Hepatocyte (in vitro differentiated cells): Measurements from ENCODE around the gene OR6K3. TPM values are rescaled to one million over a fixed set of nuclear protein-coding genes. Genes with fewer than 3 reads are reported as not detected.

Experiments used
- DNase-seq: peaks from one replicate; pipeline ENCODE4 v3.0.0-alpha.2; 2016; ENCODE audit warnings: low spot score
- H2AFZ ChIP-seq: fragments of 200-600 bp; sonication (generic); 2 replicates; pipeline ENCODE4 v1.6.0; 2016; ENCODE audit warnings: antibody characterized with exemption, mild to moderate bottlenecking
- H3K27ac ChIP-seq: fragments of 200-600 bp; sonication (generic); 2 replicates; pipeline ENCODE4 v1.5.1; 2016; ENCODE audit warnings: mild to moderate bottlenecking
- H3K27me3 ChIP-seq: fragments of 200-600 bp; sonication (generic); 2 replicates; pipeline ENCODE4 v1.6.1; 2016
- H3K36me3 ChIP-seq: fragments of 200-600 bp; sonication (generic); replicated peaks from 2 replicates; pipeline ENCODE4 v1.5.1; 2016; ENCODE audit warnings: low read depth; ENCODE audit not compliant: insufficient read depth
- H3K4me1 ChIP-seq: fragments of 200-600 bp; sonication (generic); 2 replicates; pipeline ENCODE4 v1.5.1; 2016; ENCODE audit warnings: mild to moderate bottlenecking, moderate library complexity; ENCODE audit not compliant: insufficient read depth
- H3K4me2 ChIP-seq: fragments of 200-600 bp; sonication (generic); 2 replicates; pipeline ENCODE4 v1.6.0; 2016
- H3K4me3 ChIP-seq: fragments of 200-600 bp; sonication (generic); 2 replicates; pipeline ENCODE4 v1.5.1; 2016; ENCODE audit warnings: mild to moderate bottlenecking
- H3K79me2 ChIP-seq: fragments of 200-600 bp; sonication (generic); 2 replicates; pipeline ENCODE4 v1.6.0; 2017; ENCODE audit warnings: mild to moderate bottlenecking
- H3K9me2 ChIP-seq: fragments of 200-600 bp; sonication (generic); replicated peaks from 2 replicates; pipeline ENCODE4 v1.6.0; 2017; ENCODE audit warnings: mild to moderate bottlenecking; ENCODE audit not compliant: insufficient read depth
- H3K9me3 ChIP-seq: fragments of 200-600 bp; sonication (generic); 2 replicates; pipeline ENCODE4 v1.5.1; 2016; ENCODE audit warnings: low read depth, mild to moderate bottlenecking
- H4K20me1 ChIP-seq: fragments of 200-600 bp; sonication (generic); 2 replicates; pipeline ENCODE4 v1.6.0; 2016; ENCODE audit warnings: mild to moderate bottlenecking; ENCODE audit not compliant: insufficient read depth, poor library complexity, severe bottlenecking
- EZH2 ChIP-seq: fragments of 200-600 bp; sonication (generic); IDR thresholded peaks from 2 replicates; pipeline ENCODE4 v1.6.1; 2016; ENCODE audit warnings: antibody characterized with exemption, mild to moderate bottlenecking, borderline replicate concordance
- EZH2phosphoT487 ChIP-seq: fragments of 200-600 bp; sonication (generic); IDR thresholded peaks from one replicate; pipeline ENCODE4 v1.6.1; 2018; ENCODE audit warnings: antibody characterized with exemption, mild to moderate bottlenecking, low read depth, moderate library complexity; ENCODE audit not compliant: unreplicated experiment, severe bottlenecking
- WGBS: methylation state at CpG from one replicate; pipeline ENCODE4 v1.1.6; 2016; ENCODE audit warnings: low lambda C conversion rate; ENCODE audit errors: missing lambda C conversion rate; 5-methylcytosine and 5-hydroxymethylcytosine counted together
- polyA plus RNA-seq: library from polyadenylated mRNA; unstranded; fragments of >200 nt; fragmentation: Nextera tagmentation; extraction: Ambion mirVana; gene quantifications from 2 replicates; pipeline ENCODE4 v1.2.1, GENCODE V29; 2016
- total RNA-seq: library from RNA; depleted of rRNA; stranded (reverse); fragments of >200 nt; gene quantifications from 2 replicates; pipeline ENCODE4 v1.2.3, GENCODE V29; 2014
- TF ChIP-seq, protein P1 (sequence below): fragments of 200-600 bp; sonication (generic); IDR thresholded peaks from 2 replicates; pipeline ENCODE4 v1.5.1; 2016; ENCODE audit warnings: antibody characterized with exemption, mild to moderate bottlenecking; ENCODE audit not compliant: poor library complexity

The OR6K3 gene
- total and polyA plus RNA-seq, 2 experiments from 2014 or later = not detected

DNA sequence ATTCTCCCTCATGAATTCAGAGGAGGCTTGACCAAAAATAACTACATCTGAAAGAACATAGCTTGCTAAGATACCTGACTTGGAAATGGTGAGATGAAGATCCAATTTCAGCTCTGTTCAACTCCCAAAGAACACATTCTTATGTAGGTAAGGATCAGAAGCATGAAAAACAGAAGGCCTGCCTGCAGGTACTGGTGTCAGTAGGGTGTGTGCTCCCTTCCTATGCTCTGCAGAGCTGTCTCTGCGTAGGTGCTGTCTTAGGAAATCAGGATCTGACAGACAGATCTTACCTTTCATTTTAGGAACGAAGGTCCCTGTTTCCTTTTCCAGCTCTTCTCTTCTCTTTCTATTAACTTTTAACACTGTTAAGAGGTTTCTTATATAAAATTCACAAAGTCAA, 14.4 kb downstream of the OR6K3 start:
- no peak for DNase-seq
- H3K4me2 ChIP-seq = no peak overlapping the region
- no peaks in the 10 kb centered on the region for H3K27me3 ChIP-seq
- 70% methylated on average over 2 of the region's 2 CpGs for WGBS
- no peaks in the 10 kb centered on the region for H3K9me2 ChIP-seq
- H4K20me1 ChIP-seq = no peaks in the 10 kb centered on the region
- H3K79me2 ChIP-seq = no peaks in the 10 kb centered on the region
- no peak overlapping the region for H2AFZ ChIP-seq
- H3K36me3 ChIP-seq = no peaks in the 10 kb centered on the region
- H3K4me1 ChIP-seq = no peaks in the 10 kb centered on the region
- TF ChIP-seq EZH2 = no peak
- TF ChIP-seq, protein P1, sequence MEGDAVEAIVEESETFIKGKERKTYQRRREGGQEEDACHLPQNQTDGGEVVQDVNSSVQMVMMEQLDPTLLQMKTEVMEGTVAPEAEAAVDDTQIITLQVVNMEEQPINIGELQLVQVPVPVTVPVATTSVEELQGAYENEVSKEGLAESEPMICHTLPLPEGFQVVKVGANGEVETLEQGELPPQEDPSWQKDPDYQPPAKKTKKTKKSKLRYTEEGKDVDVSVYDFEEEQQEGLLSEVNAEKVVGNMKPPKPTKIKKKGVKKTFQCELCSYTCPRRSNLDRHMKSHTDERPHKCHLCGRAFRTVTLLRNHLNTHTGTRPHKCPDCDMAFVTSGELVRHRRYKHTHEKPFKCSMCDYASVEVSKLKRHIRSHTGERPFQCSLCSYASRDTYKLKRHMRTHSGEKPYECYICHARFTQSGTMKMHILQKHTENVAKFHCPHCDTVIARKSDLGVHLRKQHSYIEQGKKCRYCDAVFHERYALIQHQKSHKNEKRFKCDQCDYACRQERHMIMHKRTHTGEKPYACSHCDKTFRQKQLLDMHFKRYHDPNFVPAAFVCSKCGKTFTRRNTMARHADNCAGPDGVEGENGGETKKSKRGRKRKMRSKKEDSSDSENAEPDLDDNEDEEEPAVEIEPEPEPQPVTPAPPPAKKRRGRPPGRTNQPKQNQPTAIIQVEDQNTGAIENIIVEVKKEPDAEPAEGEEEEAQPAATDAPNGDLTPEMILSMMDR = no peak
- no peak for TF ChIP-seq EZH2phosphoT487
- no peaks in the 10 kb centered on the region for H3K9me3 ChIP-seq
- no peak overlapping the region for H3K27ac ChIP-seq
- no peak overlapping the region for H3K4me3 ChIP-seq

DNA sequence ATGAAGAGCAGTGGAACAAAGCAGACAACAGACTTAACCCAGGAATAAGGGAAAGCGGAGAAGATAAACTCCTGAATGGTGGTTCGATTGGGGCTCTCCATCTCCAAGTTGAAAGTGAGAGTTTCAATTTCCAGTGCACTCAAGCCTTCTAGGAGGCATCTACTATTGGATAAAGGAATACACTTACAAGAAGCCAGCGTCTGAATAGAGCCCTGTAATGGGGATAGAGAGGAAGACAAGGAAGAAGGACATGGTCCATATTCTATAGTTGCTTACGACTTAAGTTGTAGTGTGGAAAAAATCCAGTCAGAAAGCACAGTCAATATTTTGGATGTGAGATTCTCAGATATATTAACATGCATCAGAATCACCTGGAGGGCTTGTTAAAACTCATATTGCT, 20.0 kb downstream of the OR6K3 start, which contains the start of gene OR6K2:
OR6K2 (minus strand) TSS at position 101 of the 400 bp plus-strand sequence; CDS start at position 101, 0 bp downstream.
- Histone ChIP-seq H3K9me3 (no peaks in the 10 kb centered on the region), H2AFZ (no peak within 1 kb of the TSS), H3K27ac (no peak within 1 kb of the TSS), H3K4me2 (no peak within 1 kb of the TSS), H3K36me3 (no peaks in the 10 kb centered on the region), H3K4me3 (no peak within 1 kb of the TSS), H3K27me3 (no peaks in the 10 kb centered on the region), H3K9me2 (no peaks in the 10 kb centered on the region), H4K20me1 (no peaks in the 10 kb centered on the region), H3K4me1 (no peaks in the 10 kb centered on the region), H3K79me2 (no peaks in the 10 kb centered on the region)
- 94% methylated on average over 4 of the region's 4 CpGs for WGBS
- TF ChIP-seq EZH2 (no peak), EZH2phosphoT487 (no peak)
- TF ChIP-seq, protein P1 = no peak
- no peak for DNase-seq

DNA sequence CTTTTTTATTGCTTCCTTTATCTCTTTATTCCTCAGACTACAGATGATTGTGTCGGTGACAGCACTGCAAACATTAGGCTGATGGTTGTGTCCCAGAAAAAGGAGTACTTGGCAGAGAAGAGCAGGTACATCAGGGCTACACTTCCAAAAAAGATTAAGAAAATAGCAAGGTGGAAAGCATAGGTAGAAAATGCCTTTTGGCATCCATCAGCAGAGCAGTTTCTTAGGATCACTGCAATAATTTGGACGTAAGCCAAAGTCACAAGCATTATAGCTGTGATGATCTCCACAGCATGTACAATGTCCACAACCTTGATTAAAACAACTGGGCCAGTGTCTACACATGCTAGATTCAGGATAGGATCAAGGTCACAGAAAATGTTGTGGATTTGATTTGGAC, 25.9 kb downstream of the OR6K3 start:
- H3K9me3 ChIP-seq = no peaks in the 10 kb centered on the region
- DNase-seq = no peak
- H3K27ac ChIP-seq = no peak overlapping the region
- H3K36me3 ChIP-seq = no peaks in the 10 kb centered on the region
- H3K79me2 ChIP-seq = no peaks in the 10 kb centered on the region
- H3K9me2 ChIP-seq = no peaks in the 10 kb centered on the region
- WGBS = 84% methylated on average over 2 of the region's 2 CpGs
- H3K4me2 ChIP-seq = no peak overlapping the region
- H4K20me1 ChIP-seq = no peaks in the 10 kb centered on the region
- no peak overlapping the region for H2AFZ ChIP-seq
- no peak overlapping the region for H3K4me3 ChIP-seq
- TF ChIP-seq EZH2 = no peak
- no peak for TF ChIP-seq EZH2phosphoT487
- TF ChIP-seq, protein P1 = no peak
- H3K27me3 ChIP-seq = no peaks in the 10 kb centered on the region
- no peaks in the 10 kb centered on the region for H3K4me1 ChIP-seq

DNA sequence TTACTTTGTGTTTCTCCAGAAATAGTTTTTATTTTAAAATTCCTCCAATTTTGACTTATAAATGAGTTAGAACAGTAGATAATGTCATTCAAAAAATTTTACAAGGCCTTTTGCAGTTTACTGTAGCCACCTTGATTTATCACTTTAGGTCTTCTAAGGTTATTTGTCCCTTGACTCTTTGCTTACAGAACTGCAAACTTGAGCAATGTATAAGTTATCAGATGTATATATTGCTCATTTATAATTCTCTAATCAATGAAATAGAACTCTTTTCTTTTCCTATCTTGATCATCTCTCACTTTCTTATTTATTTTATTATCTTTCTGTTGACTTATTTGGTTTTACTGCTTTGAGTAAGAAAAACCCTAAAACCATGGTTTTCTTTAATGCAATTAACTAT, 28.2 kb downstream of the OR6K3 start:
- H3K9me2 ChIP-seq = no peaks in the 10 kb centered on the region
- H3K4me2 ChIP-seq = no peak overlapping the region
- no peak overlapping the region for H3K4me3 ChIP-seq
- no peaks in the 10 kb centered on the region for H3K27me3 ChIP-seq
- no peaks in the 10 kb centered on the region for H3K79me2 ChIP-seq
- DNase-seq = no peak
- no peaks in the 10 kb centered on the region for H3K4me1 ChIP-seq
- no peak overlapping the region for H3K27ac ChIP-seq
- H2AFZ ChIP-seq = no peak overlapping the region
- no peaks in the 10 kb centered on the region for H3K9me3 ChIP-seq
- H3K36me3 ChIP-seq = no peaks in the 10 kb centered on the region
- no peaks in the 10 kb centered on the region for H4K20me1 ChIP-seq
- TF ChIP-seq, protein P1 = no peak
- no peak for TF ChIP-seq EZH2phosphoT487
- no peak for TF ChIP-seq EZH2
